GM23338 (cell line): Measurements from ENCODE around the gene SUGP1. TPM values are rescaled to one million over a fixed set of nuclear protein-coding genes. Genes with fewer than 3 reads are reported as not detected.

Experiments
- ATAC-seq: fragments of 200-7000 bp; cut with Tn5 transposase; 3 replicates; pipeline ENCODE4 v1.9.1; 2020
- DNase-seq: peaks from one replicate; pipeline ENCODE4 v3.0.0-alpha.2; 2015; ENCODE audit warnings: low spot score
- H2AFZ ChIP-seq: fragments of 200-600 bp; sonication (generic); 2 replicates; pipeline ENCODE4 v1.8.0; 2016; ENCODE audit warnings: antibody characterized with exemption, mild to moderate bottlenecking, moderate library complexity
- H3F3A ChIP-seq: fragments of 200-600 bp; sonication (generic); replicated peaks from 2 replicates; pipeline ENCODE4 v1.8.0; 2017; ENCODE audit warnings: antibody characterized with exemption, mixed run types, low read depth
- H3K27ac ChIP-seq: fragments of 200-600 bp; sonication (generic); 2 replicates; pipeline ENCODE4 v1.6.1; 2016; ENCODE audit warnings: low read depth
- H3K27me3 ChIP-seq: fragments of 200-600 bp; sonication (generic); 2 replicates; pipeline ENCODE4 v1.8.0; 2016; ENCODE audit warnings: mild to moderate bottlenecking, mixed run types, moderate library complexity; ENCODE audit not compliant: insufficient read depth
- H3K36me3 ChIP-seq: fragments of 200-600 bp; sonication (generic); 2 replicates; pipeline ENCODE4 v1.8.0; 2016; ENCODE audit warnings: mild to moderate bottlenecking; ENCODE audit not compliant: insufficient read depth
- H3K4me1 ChIP-seq: fragments of 200-600 bp; sonication (generic); 2 replicates; pipeline ENCODE4 v1.8.0; 2016; ENCODE audit warnings: mild to moderate bottlenecking, moderate library complexity; ENCODE audit not compliant: insufficient read depth
- H3K4me2 ChIP-seq: fragments of 200-600 bp; sonication (generic); 2 replicates; pipeline ENCODE4 v1.7.1; 2017; ENCODE audit warnings: mixed run types
- H3K4me3 ChIP-seq: fragments of 200-600 bp; sonication (generic); 2 replicates; pipeline ENCODE4 v1.6.1; 2016; ENCODE audit warnings: mixed run types
- H3K79me2 ChIP-seq: fragments of 200-600 bp; sonication (generic); replicated peaks from 2 replicates; pipeline ENCODE4 v1.8.0; 2017; ENCODE audit warnings: mild to moderate bottlenecking; ENCODE audit not compliant: insufficient read depth
- H3K9me2 ChIP-seq: fragments of 200-600 bp; sonication (generic); 2 replicates; pipeline ENCODE4 v1.8.0; 2017; ENCODE audit not compliant: insufficient read depth
- H4K20me1 ChIP-seq: fragments of 200-600 bp; sonication (generic); replicated peaks from 2 replicates; pipeline ENCODE4 v1.8.0; 2017; ENCODE audit warnings: mild to moderate bottlenecking; ENCODE audit not compliant: insufficient read depth
- H3K27ac Mint-ChIP-seq: 2 replicates; pipeline ENCODE4 v1.8.0; 2020; ENCODE audit warnings: inconsistent platforms, mild to moderate bottlenecking, moderate library complexity, mixed read lengths
- H3K27me3 Mint-ChIP-seq: 3 replicates; pipeline ENCODE4 v1.8.0; 2022; ENCODE audit warnings: low read depth, mild to moderate bottlenecking, moderate library complexity, mixed read lengths, inconsistent platforms; ENCODE audit not compliant: insufficient read depth, poor library complexity
- H3K36me3 Mint-ChIP-seq: 3 replicates; pipeline ENCODE4 v1.8.0; 2021; ENCODE audit warnings: low read depth, mild to moderate bottlenecking, inconsistent platforms, moderate library complexity, mixed read lengths
- H3K4me1 Mint-ChIP-seq: 3 replicates; pipeline ENCODE4 v1.8.0; 2020; ENCODE audit warnings: mild to moderate bottlenecking, inconsistent platforms, mixed read lengths
- H3K4me3 Mint-ChIP-seq: 3 replicates; pipeline ENCODE4 v1.8.0; 2021; ENCODE audit warnings: moderate library complexity, mild to moderate bottlenecking, inconsistent platforms, mixed read lengths
- H3K9me3 Mint-ChIP-seq: 3 replicates; pipeline ENCODE4 v1.8.0; 2020; ENCODE audit warnings: moderate library complexity, mild to moderate bottlenecking, inconsistent platforms, mixed read lengths
- CREB1 ChIP-seq: fragments of 250-450 bp; sonication (Bioruptor Pico); IDR thresholded peaks from 2 replicates; pipeline ENCODE4 v1.5.0; 2020; ENCODE audit warnings: low read depth, mild to moderate bottlenecking, moderate library complexity
- CTCF ChIP-seq, 2 experiments: fragments of 200-600 bp in 1 of 2; sonication (generic) in 1 of 2; conservative IDR thresholded peaks; 2 replicates each; pipeline versions ENCODE4 v1.5.1 to v1.6.1; 2016 to 2017; ENCODE audit warnings: antibody characterized with exemption in 2 of 2, low read depth in 2 of 2, mild to moderate bottlenecking in 2 of 2, moderate library complexity in 1 of 2
- ETS1 ChIP-seq: IDR thresholded peaks from 2 replicates; pipeline ENCODE4 v1.6.1; 2016; ENCODE audit warnings: antibody characterized with exemption
- EZH2 ChIP-seq: fragments of 200-600 bp; sonication (generic); IDR thresholded peaks from one replicate; pipeline ENCODE4 v1.8.0; 2017; ENCODE audit warnings: antibody characterized with exemption, mild to moderate bottlenecking, low read depth; ENCODE audit not compliant: unreplicated experiment
- EZH2phosphoT487 ChIP-seq: fragments of 200-600 bp; sonication (generic); IDR thresholded peaks from one replicate; pipeline ENCODE4 v1.8.1; 2018; ENCODE audit warnings: antibody characterized with exemption; ENCODE audit not compliant: unreplicated experiment
- JUNB ChIP-seq: IDR thresholded peaks from one replicate; pipeline ENCODE4 v1.6.1; 2016; ENCODE audit warnings: antibody characterized with exemption; ENCODE audit not compliant: unreplicated experiment
- NANOG ChIP-seq: IDR thresholded peaks from 2 replicates; pipeline ENCODE4 v1.6.1; 2016; ENCODE audit warnings: antibody characterized with exemption, borderline replicate concordance
- POLR2AphosphoS5 ChIP-seq: IDR thresholded peaks from 2 replicates; pipeline ENCODE4 v1.6.1; 2016; ENCODE audit warnings: antibody characterized with exemption, low read depth
- REST ChIP-seq: IDR thresholded peaks from one replicate; pipeline ENCODE4 v1.6.1; 2018; ENCODE audit warnings: antibody characterized with exemption; ENCODE audit not compliant: unreplicated experiment
- STAT1 ChIP-seq: IDR thresholded peaks from one replicate; pipeline ENCODE4 v1.6.1; 2016; ENCODE audit warnings: antibody characterized with exemption; ENCODE audit not compliant: unreplicated experiment
- ZNF114 ChIP-seq: fragments of 250-450 bp; sonication (Bioruptor Pico); IDR thresholded peaks from 2 replicates; pipeline ENCODE4 v1.5.0; 2020; ENCODE audit warnings: mild to moderate bottlenecking, moderate library complexity
- ZNF331 ChIP-seq: fragments of 250-450 bp; sonication (Bioruptor Pico); IDR thresholded peaks from 2 replicates; pipeline ENCODE4 v1.5.0; 2020; ENCODE audit warnings: low read depth, mild to moderate bottlenecking, moderate library complexity
- ZNF462 ChIP-seq: fragments of 250-450 bp; sonication (Bioruptor Pico); IDR thresholded peaks from 2 replicates; pipeline ENCODE4 v1.5.0; 2020; ENCODE audit warnings: mild to moderate bottlenecking, moderate library complexity
- polyA plus RNA-seq: library from polyadenylated mRNA; unstranded; fragments of >200 nt; fragmentation: Nextera tagmentation; extraction: Ambion mirVana; gene quantifications from 2 replicates; pipeline ENCODE4 v1.2.1, GENCODE V29; 2016
- total RNA-seq: library from RNA; depleted of rRNA; stranded (reverse); fragments of >200 nt; shearing (Covaris generic); gene quantifications from 2 replicates; pipeline ENCODE4 v1.2.3, GENCODE V29; 2014

Gene SUGP1
- total and polyA plus RNA-seq, 2 experiments from 2014 or later: 38.6 to 61.6 TPM

GRCh38 chr19:19258589-19259338, 61.5 kb downstream of the SUGP1 start:
- Histone ChIP-seq H3K27me3 (peaks cover 33% of the 10 kb centered on the region), H4K20me1 (no peaks in the 10 kb centered on the region; the same call in 1 of the 2 replicates), H3K4me1 (peaks cover 13% of the 10 kb centered on the region), H2AFZ (no peak overlapping the region), H3K79me2 (no peaks in the 10 kb centered on the region), H3K27ac (no peak overlapping the region), H3F3A (peaks cover 6% of the 10 kb centered on the region; the same call in 1 of the 2 replicates), H3K9me2 (no peaks in the 10 kb centered on the region), H3K4me3 (no peak overlapping the region), H3K4me2 (no peak overlapping the region), H3K36me3 (no peaks in the 10 kb centered on the region)
- TF ChIP-seq JUNB (no peak), CTCF (conservative IDR thresholded peaks at IDR 0.05; ENCODE audit: low read depth in 2 of 2) (no peak), CREB1 (no peak), ZNF114 (no peak), ZNF331 (no peak), REST (no peak), POLR2AphosphoS5 (no peak; the same call in 1 of the 2 replicates), EZH2phosphoT487 (no peak), STAT1 (no peak), ETS1 (no peak), EZH2 (no peak), NANOG (no peak), ZNF462 (CRISPR knock-in tag) (no peak)
- Mint-ChIP-seq H3K27me3 (peaks cover 36% of the 10 kb centered on the region), H3K36me3 (peaks cover 29% of the 10 kb centered on the region), H3K27ac (no peak overlapping the region), H3K9me3 (peaks cover 7% of the 10 kb centered on the region), H3K4me1 (peaks cover 21% of the 10 kb centered on the region), H3K4me3 (no peak overlapping the region; the same call in 2 of the 3 replicates)
- ATAC-seq (no peak), DNase-seq (no peak)
